OCI-LY3 (cell line): Measurements from ENCODE around the gene BCDIN3D.

Experiments used
- H2AFZ ChIP-seq: fragments of 200-600, 300-600 bp; shearing (Covaris generic); 2 replicates; pipeline ENCODE4 v1.6.0; 2014; ENCODE audit warnings: antibody characterized with exemption, low read depth, low read length
- H3K27ac ChIP-seq: fragments of 200-600, 300-600 bp; sonication (generic); 2 replicates; pipeline ENCODE4 v1.5.1; 2014; ENCODE audit warnings: mild to moderate bottlenecking, low read length, moderate library complexity, mixed read lengths
- H3K27me3 ChIP-seq: fragments of 200-600, 300-600 bp; sonication (generic); 2 replicates; pipeline ENCODE4 v1.6.1; 2014; ENCODE audit warnings: low read depth, low read length, mixed read lengths
- H3K36me3 ChIP-seq: fragments of 200-600, 300-600 bp; sonication (generic); replicated peaks from 2 replicates; pipeline ENCODE3; 2014; ENCODE audit warnings: low read depth, low read length, mixed read lengths
- H3K4me1 ChIP-seq: fragments of 300-600, 200-600 bp; sonication (generic); 2 replicates; pipeline ENCODE4 v1.6.1; 2014; ENCODE audit warnings: low read length, mixed read lengths
- H3K4me2 ChIP-seq: fragments of 200-600, 300-600 bp; sonication (generic); 2 replicates; pipeline ENCODE4 v1.6.1; 2014; ENCODE audit warnings: low read length, mixed read lengths
- H3K4me3 ChIP-seq: fragments of 300-600, 200-600 bp; sonication (generic); 2 replicates; pipeline ENCODE4 v1.5.1; 2014; ENCODE audit warnings: antibody characterized with exemption, mild to moderate bottlenecking, low read length, moderate library complexity
- H3K79me2 ChIP-seq: fragments of 300-600, 200-600 bp; shearing (Covaris generic); 2 replicates; pipeline ENCODE4 v1.6.1; 2014; ENCODE audit warnings: mild to moderate bottlenecking, low read length, mixed read lengths
- H3K9ac ChIP-seq: fragments of 300-600, 200-600 bp; shearing (Covaris generic); 2 replicates; pipeline ENCODE4 v1.6.0; 2014; ENCODE audit warnings: mild to moderate bottlenecking, low read length, moderate library complexity
- H3K9me3 ChIP-seq: fragments of 200-600, 300-600 bp; shearing (Covaris generic); 2 replicates; pipeline ENCODE4 v1.6.1; 2014; ENCODE audit warnings: low read length, mixed read lengths; ENCODE audit not compliant: insufficient read depth
- H4K20me1 ChIP-seq: fragments of 200-600, 300-600 bp; sonication (generic); 2 replicates; pipeline ENCODE4 v1.6.1; 2016; ENCODE audit warnings: low read length, mixed read lengths; ENCODE audit not compliant: insufficient read depth
- EZH2phosphoT487 ChIP-seq: fragments of 200-600 bp; shearing (Covaris generic); IDR thresholded peaks from 2 replicates; pipeline ENCODE4 v1.6.1; 2018; ENCODE audit warnings: antibody characterized with exemption, mixed run types, low read depth
- TF ChIP-seq, protein P1 (sequence below): fragments of 200-600, 300-600 bp; sonication (generic); IDR thresholded peaks from 2 replicates; pipeline ENCODE4 v1.5.1; 2014; ENCODE audit warnings: antibody characterized with exemption, low read length, low read depth

The BCDIN3D gene

DNA sequence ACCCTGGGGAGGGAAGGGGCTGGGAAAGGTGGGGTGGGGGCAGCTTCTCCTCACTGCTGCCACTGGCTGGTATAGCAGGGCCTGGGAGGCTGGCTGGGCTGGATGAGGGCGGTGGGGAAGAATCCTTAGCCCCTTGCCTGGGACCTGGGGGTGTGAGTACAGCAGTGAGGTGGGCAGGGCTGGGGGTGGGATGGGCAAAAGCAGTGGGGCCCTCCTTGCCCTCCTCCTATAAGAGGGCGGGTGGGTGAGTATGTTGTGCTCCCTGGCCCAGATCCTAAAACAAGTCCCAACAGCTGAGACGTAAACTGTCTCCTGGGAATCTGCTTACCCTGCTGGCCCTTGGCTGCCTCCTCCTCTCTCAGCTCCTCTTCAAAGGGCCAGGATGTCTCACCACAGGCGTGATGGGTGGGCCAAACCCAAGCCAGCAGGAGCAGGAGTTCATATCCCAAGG is 16.9 kb downstream of the BCDIN3D start:
- Histone ChIP-seq H3K4me1 (peaks cover 20% of the 10 kb centered on the region), H3K27ac (no peak overlapping the region), H4K20me1 (no peaks in the 10 kb centered on the region), H2AFZ (no peak overlapping the region), H3K27me3 (no peaks in the 10 kb centered on the region), H3K9ac (no peak overlapping the region), H3K9me3 (no peaks in the 10 kb centered on the region), H3K4me2 (no peak overlapping the region), H3K79me2 (0 out of 2 replicates have a peak, but pooled peaks cover 7% of the 10 kb centered on the region), H3K36me3 (no peaks in the 10 kb centered on the region), H3K4me3 (no peak overlapping the region)
- TF ChIP-seq, protein P1, sequence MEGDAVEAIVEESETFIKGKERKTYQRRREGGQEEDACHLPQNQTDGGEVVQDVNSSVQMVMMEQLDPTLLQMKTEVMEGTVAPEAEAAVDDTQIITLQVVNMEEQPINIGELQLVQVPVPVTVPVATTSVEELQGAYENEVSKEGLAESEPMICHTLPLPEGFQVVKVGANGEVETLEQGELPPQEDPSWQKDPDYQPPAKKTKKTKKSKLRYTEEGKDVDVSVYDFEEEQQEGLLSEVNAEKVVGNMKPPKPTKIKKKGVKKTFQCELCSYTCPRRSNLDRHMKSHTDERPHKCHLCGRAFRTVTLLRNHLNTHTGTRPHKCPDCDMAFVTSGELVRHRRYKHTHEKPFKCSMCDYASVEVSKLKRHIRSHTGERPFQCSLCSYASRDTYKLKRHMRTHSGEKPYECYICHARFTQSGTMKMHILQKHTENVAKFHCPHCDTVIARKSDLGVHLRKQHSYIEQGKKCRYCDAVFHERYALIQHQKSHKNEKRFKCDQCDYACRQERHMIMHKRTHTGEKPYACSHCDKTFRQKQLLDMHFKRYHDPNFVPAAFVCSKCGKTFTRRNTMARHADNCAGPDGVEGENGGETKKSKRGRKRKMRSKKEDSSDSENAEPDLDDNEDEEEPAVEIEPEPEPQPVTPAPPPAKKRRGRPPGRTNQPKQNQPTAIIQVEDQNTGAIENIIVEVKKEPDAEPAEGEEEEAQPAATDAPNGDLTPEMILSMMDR: no peak
- TF ChIP-seq EZH2phosphoT487: no peak

DNA sequence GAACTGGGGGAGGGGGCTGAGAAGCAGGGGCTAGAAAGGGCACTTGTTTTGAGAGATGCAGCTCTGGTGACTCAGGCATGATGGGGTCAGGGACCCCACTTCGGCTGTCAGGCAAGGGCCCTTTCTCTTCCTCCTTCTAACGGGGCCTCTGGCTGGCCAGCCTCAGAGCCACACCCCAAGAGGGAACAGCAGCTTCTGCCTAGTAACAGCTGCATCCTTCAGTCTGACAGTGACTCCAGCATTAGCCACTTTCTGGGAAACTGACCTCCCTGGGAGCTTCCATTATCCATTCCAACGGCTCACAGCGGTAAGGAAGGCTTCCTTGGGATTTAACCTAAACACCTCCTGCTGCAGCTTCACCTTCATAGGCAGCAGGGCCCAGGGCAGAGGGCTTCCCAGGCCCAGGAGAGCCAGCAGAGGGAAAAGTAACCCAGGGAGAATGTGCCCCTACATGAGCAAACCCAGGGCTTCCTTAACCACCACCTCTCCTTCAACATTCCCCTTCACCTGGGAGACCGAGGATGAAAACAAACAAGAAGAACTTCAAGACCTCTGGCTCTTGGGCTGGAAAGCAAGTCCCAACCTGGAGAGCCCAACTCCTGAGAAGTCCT is 17.4 kb downstream of the BCDIN3D start:
- Histone ChIP-seq H3K9me3 (no peaks in the 10 kb centered on the region), H3K27me3 (no peaks in the 10 kb centered on the region), H3K9ac (no peak overlapping the region), H4K20me1 (no peaks in the 10 kb centered on the region), H2AFZ (no peak overlapping the region), H3K4me2 (no peak overlapping the region), H3K4me1 (peaks cover 25% of the 10 kb centered on the region), H3K27ac (no peak overlapping the region), H3K79me2 (0 out of 2 replicates have a peak, but pooled peaks cover 7% of the 10 kb centered on the region), H3K4me3 (no peak overlapping the region), H3K36me3 (no peaks in the 10 kb centered on the region)
- no peak for TF ChIP-seq EZH2phosphoT487
- TF ChIP-seq, protein P1: no peak

DNA sequence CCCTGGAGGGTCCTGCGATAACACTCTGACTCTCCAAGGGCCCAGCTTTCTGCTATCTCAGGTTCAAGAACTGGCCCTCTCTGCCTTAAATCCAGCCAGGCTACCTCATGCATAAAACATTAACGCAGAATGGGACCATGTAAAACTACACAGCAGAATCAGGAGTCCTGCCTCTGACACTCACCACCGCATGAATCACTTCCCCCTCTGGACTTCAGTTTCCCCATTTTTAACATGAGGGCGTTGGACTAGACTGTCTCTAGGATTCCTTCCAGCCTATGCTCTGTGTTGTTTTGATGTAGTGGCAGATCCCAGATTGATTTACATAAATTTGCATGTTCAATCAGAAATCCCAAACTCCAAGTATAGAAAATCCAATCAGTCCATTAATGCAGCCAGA is 18.0 kb downstream of the BCDIN3D start:
- Histone ChIP-seq H3K4me3 (no peak overlapping the region), H4K20me1 (no peaks in the 10 kb centered on the region), H3K4me1 (peaks cover 25% of the 10 kb centered on the region), H3K9ac (no peak overlapping the region), H3K9me3 (no peaks in the 10 kb centered on the region), H3K79me2 (0 out of 2 replicates have a peak, but pooled peaks cover 7% of the 10 kb centered on the region), H2AFZ (no peak overlapping the region), H3K4me2 (no peak overlapping the region), H3K27me3 (no peaks in the 10 kb centered on the region), H3K36me3 (no peaks in the 10 kb centered on the region), H3K27ac (no peak overlapping the region)
- TF ChIP-seq EZH2phosphoT487: no peak
- TF ChIP-seq, protein P1: no peak

- Histone ChIP-seq H4K20me1 (no peaks in the 10 kb centered on the region), H3K4me3 (no peak overlapping the region), H3K36me3 (no peaks in the 10 kb centered on the region), H3K9me3 (no peaks in the 10 kb centered on the region), H3K79me2 (0 out of 2 replicates have a peak, but pooled peaks cover 7% of the 10 kb centered on the region), H3K4me2 (no peak overlapping the region), H3K4me1 (peaks cover 25% of the 10 kb centered on the region), H3K27me3 (no peaks in the 10 kb centered on the region), H2AFZ (no peak overlapping the region), H3K27ac (no peak overlapping the region), H3K9ac (no peak overlapping the region)
- TF ChIP-seq, protein P1: no peak
- no peak for TF ChIP-seq EZH2phosphoT487
These were observed 18.5 kb downstream of the BCDIN3D start for GRCh38 chr12:49824416-49824815.
